ENCODE data around the gene CDK10. TPM values are rescaled to one million over a fixed set of nuclear protein-coding genes. Genes with fewer than 3 reads are reported as not detected.

CDK10 gene
- total RNA-seq, 4 donors from 2014 or later = 42.8 to 118 (median 55.0) TPM

GRCh38 chr16:89651584-89651983 is 34.9 kb upstream of the CDK10 start:
- Histone ChIP-seq H3K4me1 (peaks cover 4% of the 10 kb centered on the region), H3K27ac (no peak overlapping the region), H3K36me3 (peaks cover 60% of the 10 kb centered on the region), H3K27me3 (no peaks in the 10 kb centered on the region), H3K4me3 (no peak overlapping the region), H3K9me3 (no peaks in the 10 kb centered on the region)
- TF ChIP-seq POLR2AphosphoS5 (IDR thresholded peaks at IDR 0.05) (no peak), CTCF (IDR thresholded peaks at IDR 0.05) (no peak), EP300 (IDR thresholded peaks at IDR 0.05) (no peak), POLR2A (IDR thresholded peaks at IDR 0.05) (no peak)
- DNase-seq (ENCODE audit: low spot score in 2 of 2) = no peak
- 93% methylated on average over 10 of the region's 15 CpGs for WGBS

GRCh38 chr16:89653656-89654295 is 32.7 kb upstream of the CDK10 start:
- 90% methylated on average over 8 of the region's 10 CpGs for WGBS
- no peak for TF ChIP-seq POLR2AphosphoS5 (IDR thresholded peaks at IDR 0.05)
- TF ChIP-seq POLR2A (IDR thresholded peaks at IDR 0.05) = no peak
- TF ChIP-seq EP300 (IDR thresholded peaks at IDR 0.05) = no peak
- no peak for TF ChIP-seq CTCF (IDR thresholded peaks at IDR 0.05)

GRCh38 chr16:89655062-89655643 is 31.3 kb upstream of the CDK10 start:
- WGBS = 77% methylated on average over 10 of the region's 10 CpGs
- TF ChIP-seq POLR2A (IDR thresholded peaks at IDR 0.05) (no peak), POLR2AphosphoS5 (IDR thresholded peaks at IDR 0.05) (no peak), CTCF (IDR thresholded peaks at IDR 0.05) (no peak)
- H3K36me3 ChIP-seq = peaks cover 31% of the 10 kb centered on the region
- no peak for DNase-seq (ENCODE audit: low spot score in 2 of 2)
- H3K27ac ChIP-seq = no peak overlapping the region
- H3K27me3 ChIP-seq = no peaks in the 10 kb centered on the region
- H3K9me3 ChIP-seq = no peaks in the 10 kb centered on the region
- no peak overlapping the region for H3K4me3 ChIP-seq
- H3K4me1 ChIP-seq = peaks cover 26% of the 10 kb centered on the region

More at GRCh38 chr16:89653656-89654295, 32.7 kb upstream of the CDK10 start:
- no peaks in the 10 kb centered on the region for H3K27me3 ChIP-seq
- H3K4me1 ChIP-seq = peaks cover 18% of the 10 kb centered on the region
- H3K36me3 ChIP-seq = peaks cover 45% of the 10 kb centered on the region
- no peak overlapping the region for H3K27ac ChIP-seq
- H3K9me3 ChIP-seq = no peaks in the 10 kb centered on the region
- H3K4me3 ChIP-seq = no peak overlapping the region
- no peak for DNase-seq (ENCODE audit: low spot score in 2 of 2)

GRCh38 chr16:89656435-89657121 is 29.9 kb upstream of the CDK10 start:
- Histone ChIP-seq H3K4me3 (peak overlapping the region; percentile 75), H3K4me1 (peaks cover 26% of the 10 kb centered on the region), H3K36me3 (peaks cover 26% of the 10 kb centered on the region), H3K9me3 (no peaks in the 10 kb centered on the region), H3K27ac (peak overlapping the region; percentile 68), H3K27me3 (no peaks in the 10 kb centered on the region)
- TF ChIP-seq CTCF (IDR thresholded peaks at IDR 0.05) = no peak
- no peak for TF ChIP-seq POLR2A (IDR thresholded peaks at IDR 0.05)
- no peak for TF ChIP-seq EP300 (IDR thresholded peaks at IDR 0.05)
- no peak for TF ChIP-seq POLR2AphosphoS5 (IDR thresholded peaks at IDR 0.05)
- 29% methylated on average over 24 of the region's 32 CpGs for WGBS
- no peak for DNase-seq (ENCODE audit: low spot score in 2 of 2)

Measured in suprapubic skin (tissue), 4 donors.